AG04449 (cell line): ENCODE data around the gene TGFBR3.

ENCODE experiments used
- CTCF ChIA-PET: fragments of 350-600 bp; formaldehyde crosslinking; extraction: SDS; loops from one replicate; lab custom pipeline; 2021; ENCODE audit warnings: antibody characterized with exemption; lab: Yijun Ruan, JAX
- POLR2A ChIA-PET: fragments of 400-600, 350-600 bp; formaldehyde crosslinking; extraction: SDS; loops from one replicate; lab custom pipeline; 2020; ENCODE audit warnings: antibody characterized with exemption, inconsistent platforms; lab: Yijun Ruan, JAX
- DNase-seq: peaks from one replicate; pipeline ENCODE4 v3.0.0-alpha.2; 2010; ENCODE audit warnings: low read depth, low spot score
- H3K4me3 ChIP-seq: 2 replicates; pipeline ENCODE4 v1.5.1; 2011; ENCODE audit warnings: low read depth, mild to moderate bottlenecking, control low read depth, low read length
- CTCF ChIP-seq: IDR thresholded peaks from one replicate; pipeline ENCODE4 v1.5.1; 2011; ENCODE audit warnings: mild to moderate bottlenecking, moderate library complexity, low read length, control low read depth, inconsistent platforms; ENCODE audit not compliant: insufficient read depth; ENCODE audit errors: missing control alignments

The TGFBR3 gene

GRCh38 chr1:91689641-91690481, 196.1 kb downstream of the TGFBR3 start:
- ChIA-PET CTCF (interaction anchor here (1.2 to 1.3 kb wide), 2 partner anchors 159 to 194 kb away, joined by 3 read pairs; no protein-coding TSS in a partner anchor), POLR2A (no interaction called here)
- DNase-seq, result no peak
- no peak overlapping the region for H3K4me3 ChIP-seq
- TF ChIP-seq CTCF, result no peak

GRCh38 chr1:91687452-91687851, 198.5 kb downstream of the TGFBR3 start:
- H3K4me3 ChIP-seq, result no peak overlapping the region
- ChIA-PET CTCF (interaction anchor here (1.4 kb wide), 1 partner anchor 14 kb away, joined by 4 read pairs; no protein-coding TSS in a partner anchor), POLR2A (no interaction called here)
- DNase-seq, result no peak
- TF ChIP-seq CTCF, result no peak

GRCh38 chr1:91685994-91686393, 200.0 kb downstream of the TGFBR3 start:
- no peak overlapping the region for H3K4me3 ChIP-seq
- no peak for DNase-seq
- TF ChIP-seq CTCF, result no peak
- POLR2A ChIA-PET, result no interaction called here
- CTCF ChIA-PET, result no interaction called here

GRCh38 chr1:91684481-91685196, 201.3 kb downstream of the TGFBR3 start:
- TF ChIP-seq CTCF, result no peak
- ChIA-PET CTCF (interaction anchor here (1.2 to 1.5 kb wide), 3 partner anchors 9 to 170 kb away, joined by 3 to 5 read pairs (median 3); no protein-coding TSS in a partner anchor), POLR2A (no interaction called here)
- no peak overlapping the region for H3K4me3 ChIP-seq
- DNase-seq, result no peak

- H3K4me3 ChIP-seq, result no peak overlapping the region
- DNase-seq, result no peak
- CTCF ChIA-PET, result interaction anchor here (1.3 kb wide), 1 partner anchor 8 kb away, joined by 3 read pairs; no protein-coding TSS in a partner anchor
- POLR2A ChIA-PET, result no interaction called here
- no peak for TF ChIP-seq CTCF
These were observed 202.4 kb downstream of the TGFBR3 start for GRCh38 chr1:91683598-91683951.
